Measurements from ENCODE around the gene PIK3IP1. TPM values are rescaled to one million over a fixed set of nuclear protein-coding genes. Genes with fewer than 3 reads are reported as not detected.

PIK3IP1 gene
- total RNA-seq, 6 experiments from 2014 or later: 8.3 to 11.3 (median 8.9) TPM

GRCh38 chr22:31288496-31289240, 3.6 kb downstream of the PIK3IP1 start:
- no peak overlapping the region for H3K27ac Mint-ChIP-seq
- DNase-seq: no peak
- TF ChIP-seq, protein P1, sequence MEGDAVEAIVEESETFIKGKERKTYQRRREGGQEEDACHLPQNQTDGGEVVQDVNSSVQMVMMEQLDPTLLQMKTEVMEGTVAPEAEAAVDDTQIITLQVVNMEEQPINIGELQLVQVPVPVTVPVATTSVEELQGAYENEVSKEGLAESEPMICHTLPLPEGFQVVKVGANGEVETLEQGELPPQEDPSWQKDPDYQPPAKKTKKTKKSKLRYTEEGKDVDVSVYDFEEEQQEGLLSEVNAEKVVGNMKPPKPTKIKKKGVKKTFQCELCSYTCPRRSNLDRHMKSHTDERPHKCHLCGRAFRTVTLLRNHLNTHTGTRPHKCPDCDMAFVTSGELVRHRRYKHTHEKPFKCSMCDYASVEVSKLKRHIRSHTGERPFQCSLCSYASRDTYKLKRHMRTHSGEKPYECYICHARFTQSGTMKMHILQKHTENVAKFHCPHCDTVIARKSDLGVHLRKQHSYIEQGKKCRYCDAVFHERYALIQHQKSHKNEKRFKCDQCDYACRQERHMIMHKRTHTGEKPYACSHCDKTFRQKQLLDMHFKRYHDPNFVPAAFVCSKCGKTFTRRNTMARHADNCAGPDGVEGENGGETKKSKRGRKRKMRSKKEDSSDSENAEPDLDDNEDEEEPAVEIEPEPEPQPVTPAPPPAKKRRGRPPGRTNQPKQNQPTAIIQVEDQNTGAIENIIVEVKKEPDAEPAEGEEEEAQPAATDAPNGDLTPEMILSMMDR (IDR thresholded peaks at IDR 0.05): no peak
- H3K4me1 Mint-ChIP-seq (ENCODE audit: low read depth): peaks cover 32% of the 10 kb centered on the region
- no peaks in the 10 kb centered on the region for H3K9me3 Mint-ChIP-seq
- H3K36me3 Mint-ChIP-seq (ENCODE audit: low read depth): peaks cover 7% of the 10 kb centered on the region; the same call in 1 of the 2 replicates
- no peaks in the 10 kb centered on the region; the same call in 1 of the 2 replicates for H3K27me3 Mint-ChIP-seq (ENCODE audit: insufficient read depth)
- no peak overlapping the region for H3K4me3 Mint-ChIP-seq

GRCh38 chr22:31287818-31288495, 4.3 kb downstream of the PIK3IP1 start:
- Mint-ChIP-seq H3K36me3 (ENCODE audit: low read depth) (peaks cover 7% of the 10 kb centered on the region; the same call in 1 of the 2 replicates), H3K4me1 (ENCODE audit: low read depth) (peaks cover 25% of the 10 kb centered on the region), H3K27me3 (ENCODE audit: insufficient read depth) (no peaks in the 10 kb centered on the region; the same call in 1 of the 2 replicates), H3K4me3 (no peak overlapping the region), H3K9me3 (no peaks in the 10 kb centered on the region), H3K27ac (no peak overlapping the region)
- no peak for DNase-seq
- TF ChIP-seq, protein P1 (IDR thresholded peaks at IDR 0.05): no peak

DNA sequence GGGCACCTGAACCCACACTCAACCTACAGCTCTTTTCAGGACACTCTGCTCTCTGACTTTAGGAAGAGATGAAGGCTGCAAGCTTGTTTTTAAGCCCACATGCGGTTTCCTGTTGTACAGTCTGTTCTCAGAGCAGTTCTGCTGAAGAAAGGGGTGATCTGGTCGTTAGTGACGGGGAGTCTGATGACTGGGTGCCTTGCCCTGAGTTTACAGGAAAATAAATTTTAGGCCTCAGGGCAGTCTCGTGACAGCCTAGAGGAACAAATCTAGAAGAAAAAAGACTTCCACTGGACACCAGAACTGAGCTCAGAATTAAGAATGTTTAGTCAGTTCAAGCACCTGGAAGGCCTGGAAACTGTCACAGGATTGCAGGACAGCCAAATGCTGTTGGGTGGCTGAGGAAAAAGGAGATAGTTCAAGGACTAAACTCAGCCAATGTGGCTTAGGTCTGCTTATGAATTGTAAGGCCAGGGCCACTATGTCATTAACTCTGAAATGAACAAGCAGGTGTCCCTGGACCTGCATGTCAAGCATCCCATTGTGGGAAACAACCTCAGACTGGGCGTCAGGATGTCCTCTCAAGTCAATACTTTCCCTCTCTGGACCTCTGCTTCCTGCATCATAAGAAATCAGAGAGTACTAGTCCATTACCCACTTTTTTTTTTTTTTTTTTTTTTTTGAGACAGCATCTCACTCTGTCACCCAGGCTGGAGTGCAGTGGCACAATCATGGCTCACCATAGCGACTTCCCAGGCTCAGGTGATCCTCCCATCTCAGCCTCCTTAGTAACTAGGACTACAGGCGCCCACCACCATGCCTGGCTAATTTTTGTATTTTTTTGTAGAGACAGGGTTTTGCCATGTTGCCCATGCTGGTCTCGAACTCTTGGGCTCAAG, 5.7 kb downstream of the PIK3IP1 start:
- Mint-ChIP-seq H3K9me3 (no peaks in the 10 kb centered on the region), H3K36me3 (ENCODE audit: low read depth) (peaks cover 7% of the 10 kb centered on the region; the same call in 1 of the 2 replicates), H3K27ac (peak overlapping the region; percentile 16; the same call in 1 of the 2 replicates), H3K27me3 (ENCODE audit: insufficient read depth) (no peaks in the 10 kb centered on the region; the same call in 1 of the 2 replicates), H3K4me1 (ENCODE audit: low read depth) (peaks cover 11% of the 10 kb centered on the region), H3K4me3 (no peak overlapping the region)
- no peak for DNase-seq
- TF ChIP-seq, protein P1 (IDR thresholded peaks at IDR 0.05): no peak

GRCh38 chr22:31284281-31285155, 7.8 kb downstream of the PIK3IP1 start:
- no peaks in the 10 kb centered on the region for H3K9me3 Mint-ChIP-seq
- DNase-seq: no peak
- H3K4me3 Mint-ChIP-seq: no peak overlapping the region
- H3K27me3 Mint-ChIP-seq (ENCODE audit: insufficient read depth): no peaks in the 10 kb centered on the region; the same call in 1 of the 2 replicates
- H3K4me1 Mint-ChIP-seq (ENCODE audit: low read depth): no peaks in the 10 kb centered on the region
- H3K36me3 Mint-ChIP-seq (ENCODE audit: low read depth): no peaks in the 10 kb centered on the region
- H3K27ac Mint-ChIP-seq: no peak overlapping the region
- TF ChIP-seq, protein P1 (IDR thresholded peaks at IDR 0.05): no peak
